Posterior vena cava (tissue), 2 donors: ENCODE measurements around the gene CD226. TPM values are rescaled to one million over a fixed set of nuclear protein-coding genes. Genes with fewer than 3 reads are reported as not detected.
"Not testable (repeated sequence)": the region's sequence is repeated elsewhere in the genome, so short reads cannot be mapped to it uniquely, and the experiment has no call there.

Source experiments
- DNase-seq: peaks from one replicate; pipeline ENCODE4 v3.0.0-alpha.2; 2020; ENCODE audit warnings: low spot score
- intact Hi-C, 2 donors: fragments of 100-400 bp; cut with DNase I; formaldehyde crosslinking; loops; one replicate each; pipeline versions ENCODE4 v1.14.1 to v1.14.2; 2022 to 2023
- total RNA-seq, 2 donors: library from RNA; stranded (reverse); fragmentation: NEBNext Ultra II Directional; extraction: Animal tissue kit (Norgen Biotek cat#: 25700); gene quantifications; one replicate each; pipeline ENCODE4 v1.2.1, GENCODE V29; 2021
- donor health status: DM: yes; HTN: yes; CAD: no.
- donor health status: DM: yes; HTN: yes; CAD: no.

CD226 gene
- total RNA-seq, 2 donors from 2014 or later: 1.6 to 2.5 TPM

DNA sequence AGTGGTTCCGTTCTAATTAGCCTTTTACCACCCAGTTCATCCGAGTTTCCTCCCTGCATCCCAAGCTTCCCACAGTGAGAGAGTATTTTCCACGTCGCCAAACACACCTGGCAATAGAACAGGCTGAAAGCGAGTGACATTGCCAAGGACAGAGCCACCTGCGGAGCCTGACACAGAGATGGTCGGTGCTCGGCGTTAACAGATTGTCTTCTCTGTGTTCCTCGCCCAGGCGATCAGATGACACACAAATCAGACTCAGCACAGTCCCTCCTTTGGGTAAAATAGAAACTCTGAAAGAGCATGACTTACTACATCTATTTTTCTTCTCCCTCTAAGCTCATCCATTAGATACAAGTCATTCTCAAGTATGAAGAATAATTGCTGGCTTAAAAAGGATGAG, 107.7 kb downstream of the CD226 start:
- no peak for DNase-seq
- intact Hi-C loops: no loop called here

DNA sequence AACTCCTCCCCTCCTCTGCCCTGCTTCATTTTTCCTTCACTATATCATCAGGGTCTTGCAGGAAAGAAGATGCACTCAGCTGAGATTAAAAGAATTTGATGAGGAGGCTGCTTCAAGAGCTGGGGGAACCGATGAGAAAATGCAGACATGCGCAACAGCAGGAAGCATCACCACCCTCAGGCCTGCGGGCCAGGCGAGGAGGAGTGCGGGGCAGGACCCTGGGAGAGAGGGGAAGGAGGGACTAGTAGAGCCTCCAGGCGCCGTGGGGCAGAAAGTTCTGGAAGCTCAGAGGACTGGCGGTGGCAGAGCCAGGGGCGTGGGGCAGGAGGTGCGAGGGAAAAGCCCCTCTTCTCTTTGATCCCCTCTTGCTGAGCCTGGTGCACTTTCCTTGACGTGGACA, 108.2 kb downstream of the CD226 start:
- intact Hi-C loops: no loop called here

DNA sequence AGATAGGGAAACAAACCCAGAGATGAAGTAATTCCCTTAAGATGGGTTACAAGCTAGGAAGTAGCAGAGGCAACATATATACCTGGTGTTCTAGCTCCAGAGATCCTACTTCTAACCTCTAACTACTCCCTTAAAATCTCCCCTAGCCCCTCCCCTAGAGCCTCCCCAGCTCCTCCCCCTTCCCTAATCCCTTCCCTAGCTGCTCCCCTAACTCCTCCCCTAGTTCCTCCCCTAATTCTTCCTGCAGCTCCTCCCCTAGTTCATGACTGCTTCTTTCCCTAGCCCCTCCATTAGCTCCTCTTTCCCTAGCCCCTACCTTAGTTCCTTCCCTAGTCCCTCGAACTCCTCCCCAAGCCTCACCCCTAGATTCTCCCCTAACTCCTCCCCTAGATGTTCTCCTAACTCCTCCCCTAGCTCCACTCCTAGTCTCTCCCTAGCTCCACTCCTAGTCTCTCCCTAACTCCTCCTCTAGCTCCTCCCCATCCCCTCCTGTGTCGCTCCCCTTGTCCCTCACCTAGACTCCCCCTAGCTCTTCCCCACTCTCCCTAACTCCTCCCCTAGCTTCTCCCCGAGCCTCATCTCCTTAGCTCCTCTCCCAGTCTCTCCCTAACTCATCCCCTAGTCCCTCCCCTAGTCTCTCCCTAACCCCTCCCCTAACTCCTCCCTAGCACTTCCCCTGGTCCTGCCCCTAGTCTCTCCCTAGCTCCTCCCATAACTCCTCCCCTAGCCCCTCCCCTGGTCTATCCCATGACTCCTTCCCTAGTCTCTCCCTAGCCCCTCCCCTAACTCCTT, 108.9 kb downstream of the CD226 start:
- no peak for DNase-seq
- intact Hi-C loops: no loop called here

More for the DNA sequence above, 108.2 kb downstream of the CD226 start:
- DNase-seq: no peak

DNA sequence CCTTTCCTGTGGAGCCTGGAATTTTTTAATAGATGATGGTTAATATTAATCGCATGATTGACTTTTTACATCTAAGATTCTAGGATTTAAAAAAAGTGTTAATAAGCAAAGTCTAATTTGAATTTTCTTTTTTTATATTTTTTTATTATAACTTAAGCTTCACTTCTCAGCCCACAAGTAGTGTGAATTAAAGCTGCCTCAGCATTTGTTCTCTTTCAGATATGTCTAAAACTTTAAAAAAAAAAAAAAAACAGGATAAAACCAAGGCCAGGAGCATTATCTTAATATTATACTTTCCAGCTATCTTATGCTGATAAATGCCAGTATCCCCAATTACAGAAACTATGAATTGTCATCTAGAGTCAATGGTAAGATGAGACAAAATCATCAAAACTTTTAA, 109.7 kb downstream of the CD226 start:
- DNase-seq: no peak
- intact Hi-C loops: no loop called here

DNA sequence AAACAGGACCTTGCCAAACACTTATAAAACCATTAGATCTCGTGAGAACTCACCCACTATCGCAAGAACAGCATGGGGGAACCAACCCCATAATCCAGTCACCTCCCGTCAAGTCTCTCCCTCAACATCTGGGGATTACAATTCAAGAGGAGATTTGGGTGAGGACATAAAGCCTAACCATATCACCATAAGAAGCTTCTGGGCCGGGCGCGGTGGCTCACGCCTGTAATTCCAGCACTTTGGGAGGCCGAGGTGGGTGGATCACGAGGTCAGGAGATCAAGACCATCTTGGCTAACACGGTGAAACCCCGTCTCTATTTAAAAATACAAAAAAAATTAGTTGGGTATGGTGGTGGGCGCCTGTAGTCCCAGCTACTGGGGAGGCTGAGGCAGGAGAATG, 112.7 kb downstream of the CD226 start:
- DNase-seq, intact Hi-C loops: not testable (repeated sequence)

DNA sequence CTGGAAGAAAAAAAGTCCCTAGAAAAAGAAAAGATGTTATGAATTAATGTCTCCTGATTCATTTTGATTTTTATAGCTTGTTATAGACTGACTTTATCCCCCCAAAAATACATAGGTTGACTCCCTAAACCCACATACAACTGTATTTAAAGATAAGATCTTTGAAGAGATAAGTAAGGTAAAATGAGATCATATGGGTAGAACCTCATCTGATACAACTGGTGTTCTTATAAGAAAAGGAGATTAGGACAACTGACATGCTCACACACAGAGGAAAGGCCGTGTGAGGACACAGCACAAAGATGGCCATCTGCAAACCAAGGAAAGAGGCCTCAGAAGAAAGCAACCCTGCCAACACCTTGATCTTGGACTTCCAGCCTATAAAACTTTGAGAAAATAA, 117.5 kb downstream of the CD226 start:
- intact Hi-C loops: no loop called here
- DNase-seq: no peak

DNA sequence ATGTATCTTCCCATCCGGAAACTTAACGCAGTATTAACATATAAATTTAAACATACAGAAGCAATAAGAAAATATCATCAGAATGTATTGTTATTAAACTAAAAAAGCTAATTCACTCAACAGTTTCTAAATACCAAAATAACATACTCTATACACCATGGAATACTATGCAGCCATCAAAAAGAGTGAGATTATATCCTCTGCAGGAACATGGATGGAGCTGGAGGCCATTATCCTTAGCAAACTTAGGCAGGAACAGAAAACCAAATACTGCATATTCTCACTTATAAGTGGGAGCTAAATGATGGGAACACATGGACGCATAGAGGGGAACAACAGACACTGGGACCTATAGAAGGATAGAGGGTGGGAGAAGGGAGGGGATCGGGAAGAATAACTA, 127.1 kb downstream of the CD226 start:
- intact Hi-C loops: no loop called here

DNA sequence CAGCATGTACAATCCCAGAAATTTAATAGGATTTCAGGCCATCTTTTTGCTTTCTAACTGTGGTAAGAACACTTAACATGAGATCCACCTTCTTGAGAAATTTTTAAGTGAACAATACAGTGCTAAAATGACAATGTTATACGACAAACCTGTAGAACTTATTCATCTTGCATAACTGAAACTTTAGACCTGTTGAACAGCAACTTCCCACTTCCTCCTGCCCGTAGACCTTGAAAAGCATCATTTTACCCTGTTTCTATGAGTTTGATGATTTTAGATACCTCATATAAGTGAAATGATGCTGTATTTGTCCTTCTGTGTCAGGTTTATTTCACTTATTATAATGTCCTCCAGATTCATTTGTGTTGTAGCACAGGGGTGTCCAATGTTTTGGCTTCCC, 128.2 kb downstream of the CD226 start:
- DNase-seq: no peak
- intact Hi-C loops: no loop called here

More for the DNA sequence above, 127.1 kb downstream of the CD226 start:
- no peak for DNase-seq

DNA sequence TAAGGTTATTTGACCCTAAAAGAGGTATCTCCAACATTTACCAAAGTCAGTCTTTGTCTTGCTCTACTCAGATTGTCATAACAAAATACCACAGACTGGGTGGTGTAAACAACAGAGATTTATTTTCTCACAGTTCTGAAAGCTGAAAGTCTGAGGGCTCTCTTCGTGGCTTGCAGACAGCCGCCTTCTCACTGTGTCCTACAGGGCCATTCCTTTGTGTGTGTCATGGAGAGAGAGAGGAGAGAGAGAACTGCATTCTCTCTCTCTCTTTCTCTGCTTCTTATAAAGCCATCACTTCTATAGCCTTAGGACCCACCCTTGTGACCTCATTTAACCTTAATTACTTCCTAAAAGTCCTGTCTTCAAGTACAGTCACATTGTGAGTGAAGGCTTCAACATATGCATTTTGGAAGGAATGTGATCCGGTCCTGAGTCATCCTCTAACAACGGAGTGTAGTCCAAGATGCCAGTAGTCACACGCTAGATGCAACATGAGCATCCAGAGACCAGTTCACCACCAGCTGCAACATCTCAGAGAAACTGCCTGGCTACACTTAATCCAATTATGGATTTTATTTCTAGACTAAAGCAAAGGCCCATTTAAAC, 130.2 kb downstream of the CD226 start:
- intact Hi-C loops: no loop called here
- no peak for DNase-seq

DNA sequence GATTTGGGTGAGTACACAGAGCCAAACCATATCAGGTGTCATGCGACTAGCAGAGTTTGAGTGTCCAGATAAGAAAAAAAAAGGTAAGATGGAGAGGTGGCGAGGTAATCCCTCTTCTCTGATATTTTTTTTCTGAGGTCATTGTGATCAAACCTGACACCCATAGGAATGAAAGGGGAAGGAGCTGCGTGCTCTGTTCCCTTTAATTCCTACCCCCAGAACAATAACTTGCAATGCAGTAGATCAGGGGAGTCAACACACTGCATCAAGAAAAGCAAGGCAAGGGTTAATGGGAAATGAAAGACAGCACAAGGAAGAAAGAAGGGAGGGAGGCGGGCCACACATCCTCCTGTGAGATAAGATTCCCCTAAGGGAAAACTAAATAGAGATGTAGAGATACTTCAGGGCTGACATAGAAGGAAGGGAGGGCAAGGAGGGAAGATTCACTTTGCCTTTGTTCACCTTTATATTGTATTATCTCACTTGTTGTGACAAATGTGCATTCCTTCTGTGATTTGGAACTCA, 132.8 kb downstream of the CD226 start:
- no peak for DNase-seq
- intact Hi-C loops: no loop called here

DNA sequence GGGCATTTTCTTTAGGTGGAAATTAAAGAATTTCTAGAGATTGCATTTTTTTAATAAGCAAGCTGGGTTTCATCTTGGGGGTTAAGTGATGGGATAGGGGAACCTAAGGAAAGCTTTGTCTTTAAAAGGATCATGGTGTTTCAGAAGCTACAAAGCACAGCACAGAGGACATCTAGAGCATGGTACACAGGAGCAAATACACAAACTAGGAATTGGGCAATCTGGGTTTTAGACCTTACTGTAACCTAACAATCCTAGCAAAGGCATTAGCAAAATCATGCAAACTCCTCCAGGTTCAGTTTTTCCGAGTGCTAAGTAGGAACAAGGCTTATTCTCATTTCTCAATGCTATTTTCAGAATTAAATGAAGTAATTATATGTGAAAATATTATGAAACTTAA, 134.1 kb downstream of the CD226 start:
- DNase-seq: no peak
- intact Hi-C loops: no loop called here

DNA sequence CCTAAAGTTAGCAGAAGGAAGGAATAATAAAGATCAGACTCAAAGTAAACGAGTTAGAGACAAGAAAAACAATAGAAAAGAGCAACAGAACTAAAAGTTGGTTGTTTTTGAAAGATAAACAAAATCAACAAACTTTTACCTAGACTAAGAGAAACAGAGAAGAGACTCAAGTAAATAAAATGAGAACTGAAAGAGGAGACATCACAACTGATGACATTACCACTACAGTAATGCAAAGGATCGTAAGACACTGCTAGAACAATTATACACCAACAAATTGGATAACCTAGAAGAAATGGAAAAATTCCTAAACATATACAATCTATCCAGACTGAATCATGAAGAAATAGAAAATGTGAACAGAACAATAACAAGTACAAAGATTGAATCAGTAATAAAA, 139.3 kb downstream of the CD226 start:
- DNase-seq: no peak
- intact Hi-C loops: no loop called here

DNA sequence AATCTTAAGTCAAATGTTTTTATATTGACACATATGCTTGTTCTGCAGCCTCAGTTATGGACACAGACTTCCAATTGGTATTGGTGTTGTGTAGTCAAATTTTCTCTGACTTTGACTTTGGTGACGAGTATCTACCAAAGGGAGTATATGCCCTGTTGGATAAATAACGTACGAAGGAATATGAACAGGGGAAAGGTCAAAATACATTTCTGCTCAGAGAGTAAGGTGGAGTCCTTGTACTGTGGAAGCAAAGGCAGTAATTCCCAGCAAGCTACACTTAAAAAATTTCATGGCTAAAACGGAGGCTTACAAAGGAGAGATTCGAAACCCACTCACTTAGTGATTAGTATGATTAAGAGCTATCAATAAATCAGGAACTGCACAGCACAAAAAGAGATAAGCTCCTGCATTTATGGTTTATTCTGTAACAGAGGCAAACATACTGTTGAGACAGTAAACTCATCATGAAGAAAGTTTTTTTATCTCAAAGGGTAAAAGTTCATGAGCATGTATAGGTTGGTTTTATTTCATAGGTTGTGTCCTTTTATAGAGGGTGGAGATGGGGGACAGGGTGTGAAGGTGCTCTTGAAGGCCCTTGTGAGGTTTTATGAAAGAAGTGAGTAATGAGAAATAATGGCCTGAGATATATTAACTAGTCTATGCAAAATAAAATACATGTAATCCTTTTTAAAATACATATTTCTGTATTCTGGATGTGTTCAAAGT, 142.7 kb downstream of the CD226 start:
- intact Hi-C loops: no loop called here
- DNase-seq: no peak
